Tibial nerve (tissue), 4 donors: ENCODE results near the gene PNPLA7. TPM values are rescaled to one million over a fixed set of nuclear protein-coding genes. Genes with fewer than 3 reads are reported as not detected.
A peak's percentile ranks its signal among the peaks of the same experiment; 100 is the strongest.

Source experiments
- DNase-seq, 2 donors: peaks; one replicate each; pipeline ENCODE4 v3.0.0-alpha.2; 2019; ENCODE audit warnings: low spot score in 2 of 2
- H3K27ac ChIP-seq, 4 donors: fragments of 200-600 bp; sonication (generic) in 3 of 4; one replicate each; pipeline ENCODE4 v1.5.1; 2017 to 2019; ENCODE audit warnings: mild to moderate bottlenecking in 1 of 4
- H3K27me3 ChIP-seq, 2 donors: fragments of 200-600 bp; sonication (generic) in 1 of 2; one replicate each; pipeline versions ENCODE4 v1.5.1 to v1.6.0; 2017 to 2019
- H3K36me3 ChIP-seq, 3 donors: fragments of 200-600 bp; sonication (generic); one replicate each; pipeline ENCODE4 v1.5.1; 2018 to 2019
- H3K4me1 ChIP-seq, 4 donors: fragments of 200-600 bp; sonication (generic) in 3 of 4; one replicate each; pipeline ENCODE4 v1.5.1; 2017 to 2019
- H3K4me3 ChIP-seq, 4 donors: fragments of 200-600 bp; sonication (generic) in 3 of 4; one replicate each; pipeline ENCODE4 v1.5.1; 2017 to 2019; ENCODE audit warnings: mild to moderate bottlenecking in 1 of 4, moderate library complexity in 1 of 4
- H3K9me3 ChIP-seq, 4 donors: fragments of 200-600 bp; sonication (generic) in 3 of 4; one replicate each; pipeline ENCODE4 v1.5.1; 2017 to 2019
- CTCF ChIP-seq, 5 experiments: fragments of 200-600 bp in 3 of 5; fragments of 450-650 bp in 2 of 5; sonication (generic) in 3 of 5; IDR thresholded peaks; one replicate each; pipeline ENCODE4 v1.5.1; 2016 to 2019; ENCODE audit warnings: antibody characterized with exemption in 5 of 5, mild to moderate bottlenecking in 3 of 5, moderate library complexity in 2 of 5
- EP300 ChIP-seq, 2 donors: sonication (generic); formaldehyde crosslinking; IDR thresholded peaks; one replicate each; pipeline ENCODE4 v1.6.1; 2017; ENCODE audit warnings: antibody characterized with exemption in 2 of 2, mild to moderate bottlenecking in 1 of 2
- POLR2A ChIP-seq, 2 donors: fragments of 450-650 bp; IDR thresholded peaks; one replicate each; pipeline ENCODE4 v1.6.1; 2017; ENCODE audit warnings: antibody characterized with exemption in 2 of 2, mild to moderate bottlenecking in 2 of 2, moderate library complexity in 2 of 2
- WGBS, 2 donors: methylation state at CpG; one replicate each; pipeline ENCODE4 v1.1.5; 2018; 5-methylcytosine and 5-hydroxymethylcytosine counted together
- total RNA-seq, 4 donors: library from RNA; depleted of rRNA; stranded (reverse); fragments of >200 nt; gene quantifications; one replicate each; pipeline ENCODE4 v1.1.0, GENCODE V29; 2016

The PNPLA7 gene
- total RNA-seq, 4 donors from 2014 or later: 12.0 to 25.2 (median 18.7) TPM

GRCh38 chr9:137445930-137446431, 104.2 kb downstream of the PNPLA7 start:
- WGBS, 2 donors: 57 to 61% methylated on average over 12 to 19 of the region's 19 CpGs
- Histone ChIP-seq H3K27ac (no peak overlapping the region), H3K4me1 (peaks cover 0 to 34% (median 10%) of the 10 kb centered on the region in 4 donors), H3K27me3 (peaks cover 0 to 31% of the 10 kb centered on the region in 2 donors), H3K9me3 (peaks cover 0 to 4% (median 0%) of the 10 kb centered on the region in 4 donors), H3K4me3 (no peak overlapping the region), H3K36me3 (peaks cover 0 to 27% (median 2%) of the 10 kb centered on the region in 3 donors)
- no peak for DNase-seq
- TF ChIP-seq CTCF (IDR thresholded peaks at IDR 0.05) (no peak), EP300 (IDR thresholded peaks at IDR 0.05) (peak in 1 of 2 donors; percentile 17)

DNA sequence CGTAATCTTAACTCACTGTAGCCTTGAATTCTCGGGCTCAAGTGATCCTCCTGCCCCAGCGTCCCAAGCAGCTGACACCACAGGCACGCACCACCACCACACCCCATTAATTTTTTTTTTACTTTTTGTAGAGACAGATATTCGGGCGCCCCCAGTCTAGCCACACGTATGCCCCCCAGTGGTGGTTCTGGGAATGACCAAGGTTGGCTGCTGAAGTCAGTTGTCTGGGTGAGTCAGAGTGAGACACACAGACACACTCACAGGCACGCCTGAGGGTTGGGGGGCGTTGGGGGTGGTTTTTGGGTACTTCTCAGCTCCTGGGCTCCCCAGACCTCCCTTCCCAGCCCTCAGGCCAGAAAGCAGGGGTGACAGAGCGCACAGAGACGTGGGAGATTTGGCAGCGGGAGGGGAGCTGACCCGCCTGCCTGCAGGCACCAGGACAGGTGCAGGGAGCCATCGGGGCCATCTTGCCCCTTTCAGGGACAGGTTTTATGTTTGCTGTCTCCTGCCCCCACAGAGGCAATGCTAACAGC, 104.9 kb downstream of the PNPLA7 start:
- DNase-seq: peak; percentile 79 to 94

DNA sequence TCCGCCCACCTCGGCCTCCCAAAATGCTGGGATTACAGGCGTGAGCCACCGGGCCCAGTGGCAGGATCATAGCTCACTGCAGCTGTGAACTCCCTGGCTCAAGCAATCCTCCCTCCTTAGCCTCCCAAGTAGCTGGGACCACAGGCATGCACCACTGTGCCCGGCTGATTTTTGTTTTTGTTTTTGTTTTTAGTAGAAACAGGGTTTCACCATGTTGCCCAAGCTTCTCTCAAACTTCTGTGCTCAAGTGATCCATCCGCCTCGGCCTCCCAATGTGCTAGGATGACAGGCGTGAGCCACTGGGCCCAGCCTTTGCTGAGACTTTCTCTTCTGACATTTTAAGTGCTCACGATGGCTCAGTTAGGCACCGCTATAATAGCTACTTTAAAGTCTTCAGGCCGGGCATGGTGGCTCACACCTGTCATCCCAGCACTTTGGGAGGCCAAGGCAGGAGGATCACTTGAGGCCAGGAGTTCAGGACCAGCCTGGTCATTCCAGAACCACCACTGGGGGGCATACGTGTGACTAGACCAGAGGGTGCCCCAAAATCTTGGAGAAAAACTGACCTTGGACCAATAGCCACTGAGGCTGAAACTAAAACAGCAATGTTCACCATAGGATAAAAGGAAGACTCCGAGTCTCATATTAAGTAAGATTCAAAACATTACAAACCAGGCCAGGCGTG, 106.0 kb downstream of the PNPLA7 start:
- Histone ChIP-seq H3K4me1 (peaks cover 0 to 34% (median 10%) of the 10 kb centered on the region in 4 donors), H3K27me3 (peaks cover 0 to 35% of the 10 kb centered on the region in 2 donors), H3K27ac (no peak overlapping the region), H3K36me3 (peaks cover 0 to 17% (median 2%) of the 10 kb centered on the region in 3 donors), H3K4me3 (no peak overlapping the region), H3K9me3 (peaks cover 0 to 4% (median 0%) of the 10 kb centered on the region in 4 donors)
- no peak for DNase-seq
- WGBS, 2 donors: 81 to 87% methylated on average over 14 of the region's 14 CpGs
- no peak for TF ChIP-seq CTCF (IDR thresholded peaks at IDR 0.05)
- TF ChIP-seq POLR2A (IDR thresholded peaks at IDR 0.05): no peak
- no peak for TF ChIP-seq EP300 (IDR thresholded peaks at IDR 0.05)

More for the DNA sequence above, 104.9 kb downstream of the PNPLA7 start:
- WGBS, 2 donors: 27 to 29% methylated on average over 13 to 14 of the region's 14 CpGs
- TF ChIP-seq CTCF (IDR thresholded peaks at IDR 0.05) (peak; percentile 75 to 85 (median 78)), EP300 (IDR thresholded peaks at IDR 0.05) (no peak), POLR2A (IDR thresholded peaks at IDR 0.05) (no peak)
- H3K36me3 ChIP-seq: peaks cover 0 to 27% (median 2%) of the 10 kb centered on the region in 3 donors
- H3K27ac ChIP-seq: no peak overlapping the region
- H3K9me3 ChIP-seq: peaks cover 0 to 4% (median 0%) of the 10 kb centered on the region in 4 donors
- H3K4me3 ChIP-seq: no peak overlapping the region
- peaks cover 0 to 34% (median 10%) of the 10 kb centered on the region in 4 donors for H3K4me1 ChIP-seq
- peaks cover 0 to 31% of the 10 kb centered on the region in 2 donors for H3K27me3 ChIP-seq

- WGBS, 2 donors: 19 to 23% methylated on average over 4 to 5 of the region's 7 CpGs
- H3K4me3 ChIP-seq: peak overlapping the region in 1 of 4 donors; percentile 43
Measured at GRCh38 chr9:137441935-137442321, 108.3 kb downstream of the PNPLA7 start.

More at GRCh38 chr9:137441935-137442321, 108.3 kb downstream of the PNPLA7 start:
- no peaks in the 10 kb centered on the region for H3K36me3 ChIP-seq
- H3K4me1 ChIP-seq: peaks cover 0 to 30% (median 10%) of the 10 kb centered on the region in 4 donors
- H3K9me3 ChIP-seq: peaks cover 0 to 4% (median 0%) of the 10 kb centered on the region in 4 donors
- peak overlapping the region in 1 of 4 donors; percentile 22 for H3K27ac ChIP-seq
- TF ChIP-seq CTCF (IDR thresholded peaks at IDR 0.05): no peak
- TF ChIP-seq EP300 (IDR thresholded peaks at IDR 0.05): no peak
- no peak for TF ChIP-seq POLR2A (IDR thresholded peaks at IDR 0.05)
- no peak for DNase-seq
- peaks cover 0 to 49% of the 10 kb centered on the region in 2 donors for H3K27me3 ChIP-seq
